DOHH2 (cell line): ENCODE data around the gene CCT8.
"Not testable (repeated sequence)": the region's sequence is repeated elsewhere in the genome, so short reads cannot be mapped to it uniquely, and the experiment has no call there.

Experiments
- H3F3A ChIP-seq: fragments of 200-600 bp; sonication (generic), shearing (Covaris generic); 2 replicates; pipeline ENCODE4 v1.6.0; 2016; ENCODE audit warnings: antibody characterized with exemption, mild to moderate bottlenecking; ENCODE audit not compliant: control insufficient read depth, insufficient read depth
- H3K27ac ChIP-seq: fragments of 200-600 bp; sonication (generic); 2 replicates; pipeline ENCODE4 v1.5.1; 2014; ENCODE audit warnings: low read depth, mild to moderate bottlenecking, low read length, moderate library complexity
- H3K27me3 ChIP-seq: fragments of 200-600 bp; sonication (generic); 2 replicates; pipeline ENCODE4 v1.6.1; 2014; ENCODE audit warnings: mild to moderate bottlenecking, low read length, mixed read lengths; ENCODE audit not compliant: control insufficient read depth
- H3K36me3 ChIP-seq: fragments of 200-600 bp; sonication (generic); 2 replicates; pipeline ENCODE4 v1.6.1; 2014; ENCODE audit warnings: mild to moderate bottlenecking, low read length, moderate library complexity, mixed read lengths; ENCODE audit not compliant: control insufficient read depth
- H3K4me1 ChIP-seq: fragments of 200-600 bp; sonication (generic); 2 replicates; pipeline ENCODE4 v1.6.1; 2014; ENCODE audit warnings: mild to moderate bottlenecking, low read length, mixed read lengths; ENCODE audit not compliant: control insufficient read depth
- H3K4me2 ChIP-seq: fragments of 200-600 bp; sonication (generic); 2 replicates; pipeline ENCODE4 v1.6.0; 2014; ENCODE audit warnings: mild to moderate bottlenecking, low read length, moderate library complexity
- H3K4me3 ChIP-seq: fragments of 200-600 bp; sonication (generic); 2 replicates; pipeline ENCODE4 v1.5.1; 2014; ENCODE audit warnings: mild to moderate bottlenecking, low read length, mixed read lengths
- H3K79me2 ChIP-seq: fragments of 200-600 bp; sonication (generic); 2 replicates; pipeline ENCODE4 v1.6.1; 2014; ENCODE audit warnings: mild to moderate bottlenecking, low read length, mixed read lengths; ENCODE audit not compliant: control insufficient read depth
- H3K9me2 ChIP-seq: fragments of 200-600 bp; sonication (generic); replicated peaks from 2 replicates; pipeline ENCODE4 v1.6.1; 2014; ENCODE audit warnings: mild to moderate bottlenecking, low read length, mixed read lengths; ENCODE audit not compliant: control insufficient read depth
- H3K9me3 ChIP-seq: fragments of 200-600 bp; sonication (generic); 2 replicates; pipeline ENCODE4 v1.6.1; 2014; ENCODE audit warnings: antibody characterized with exemption, low read length, mixed read lengths; ENCODE audit not compliant: control insufficient read depth, insufficient read depth
- H4K20me1 ChIP-seq: fragments of 200-600 bp; sonication (generic); 2 replicates; pipeline ENCODE4 v1.6.0; 2014; ENCODE audit warnings: low read depth, mild to moderate bottlenecking, antibody characterized with exemption, low read length, moderate library complexity; ENCODE audit not compliant: control insufficient read depth, insufficient read depth
- CTCF ChIP-seq: fragments of 200-600 bp; sonication (generic); IDR thresholded peaks from one replicate; pipeline ENCODE4 v1.5.1; 2014; ENCODE audit warnings: antibody characterized with exemption, mild to moderate bottlenecking, low read depth, low read length; ENCODE audit not compliant: poor library complexity, severe bottlenecking
- EZH2phosphoT487 ChIP-seq: fragments of 200-600 bp; sonication (generic); IDR thresholded peaks from 2 replicates; pipeline ENCODE4 v1.6.1; 2017; ENCODE audit warnings: borderline replicate concordance, mild to moderate bottlenecking, antibody characterized with exemption, low read length, moderate library complexity, mixed read lengths

Gene CCT8

GRCh38 chr21:29017639-29018237 is 55.7 kb downstream of the CCT8 start:
- TF ChIP-seq EZH2phosphoT487 (no peak), CTCF (no peak)
- H3K4me3 ChIP-seq: peak overlapping the region; percentile 92

GRCh38 chr21:29011236-29011635 is 62.2 kb downstream of the CCT8 start:
- not testable (repeated sequence) for H3K4me2 ChIP-seq, H3F3A ChIP-seq

More at GRCh38 chr21:29017639-29018237, 55.7 kb downstream of the CCT8 start:
- Histone ChIP-seq H3K4me1 (peaks cover 16% of the 10 kb centered on the region), H3K36me3 (peaks cover 8% of the 10 kb centered on the region; the same call in 1 of the 2 replicates), H3K9me3 (no peaks in the 10 kb centered on the region), H3K79me2 (peaks cover 32% of the 10 kb centered on the region), H3K27ac (no peak overlapping the region), H3K4me2 (peak overlapping the region; percentile 70), H3F3A (peaks cover 12% of the 10 kb centered on the region; the same call in 1 of the 2 replicates), H4K20me1 (no peaks in the 10 kb centered on the region), H3K27me3 (no peaks in the 10 kb centered on the region), H3K9me2 (no peaks in the 10 kb centered on the region)

GRCh38 chr21:29008367-29008766 is 65.1 kb downstream of the CCT8 start:
- Histone ChIP-seq H3K9me2 (no peaks in the 10 kb centered on the region), H3K79me2 (peaks cover 6% of the 10 kb centered on the region), H3K4me1 (no peaks in the 10 kb centered on the region), H4K20me1 (no peaks in the 10 kb centered on the region), H3K9me3 (no peaks in the 10 kb centered on the region), H3K4me3 (no peak overlapping the region), H3K4me2 (no peak overlapping the region), H3K27me3 (no peaks in the 10 kb centered on the region), H3K27ac (no peak overlapping the region), H3F3A (peaks cover 14% of the 10 kb centered on the region), H3K36me3 (peaks cover 36% of the 10 kb centered on the region)
- TF ChIP-seq CTCF: no peak
- no peak for TF ChIP-seq EZH2phosphoT487

More at GRCh38 chr21:29011236-29011635, 62.2 kb downstream of the CCT8 start:
- H3K9me3 ChIP-seq, H3K27me3 ChIP-seq, H3K27ac ChIP-seq, H3K79me2 ChIP-seq, H3K9me2 ChIP-seq, H3K4me1 ChIP-seq, H4K20me1 ChIP-seq, H3K4me3 ChIP-seq: not testable (repeated sequence)
- H3K36me3 ChIP-seq: peaks cover 26% of the 10 kb centered on the region

DNA sequence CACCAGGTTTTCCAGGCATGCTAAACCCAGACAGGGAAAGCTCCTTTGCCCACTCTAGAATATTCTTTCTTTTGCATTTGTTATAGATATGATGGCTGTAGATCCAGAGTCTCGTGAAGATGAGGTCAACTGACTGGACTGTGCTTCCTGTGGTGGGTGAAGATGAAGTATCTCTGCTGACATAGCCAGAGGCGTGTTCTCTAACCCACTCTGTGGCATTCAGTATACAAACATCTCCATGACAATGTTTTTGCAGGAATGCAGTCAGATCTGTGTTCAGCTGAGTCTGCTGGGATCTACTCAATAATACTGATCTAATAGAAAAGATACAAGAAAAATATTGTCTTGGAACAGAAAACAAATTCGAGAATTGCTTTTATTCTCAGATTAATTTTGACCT is 65.6 kb downstream of the CCT8 start:
- Histone ChIP-seq H3K4me1 (no peaks in the 10 kb centered on the region), H3K27me3 (no peaks in the 10 kb centered on the region), H3K36me3 (peaks cover 37% of the 10 kb centered on the region), H3K9me3 (no peaks in the 10 kb centered on the region), H3K79me2 (peaks cover 10% of the 10 kb centered on the region), H3K4me2 (no peak overlapping the region), H3K9me2 (no peaks in the 10 kb centered on the region), H3K27ac (no peak overlapping the region), H3F3A (peaks cover 14% of the 10 kb centered on the region), H4K20me1 (no peaks in the 10 kb centered on the region), H3K4me3 (no peak overlapping the region)
- TF ChIP-seq CTCF (no peak), EZH2phosphoT487 (no peak)
